Measurements from ENCODE around the gene LNX1.

The LNX1 gene

DNA sequence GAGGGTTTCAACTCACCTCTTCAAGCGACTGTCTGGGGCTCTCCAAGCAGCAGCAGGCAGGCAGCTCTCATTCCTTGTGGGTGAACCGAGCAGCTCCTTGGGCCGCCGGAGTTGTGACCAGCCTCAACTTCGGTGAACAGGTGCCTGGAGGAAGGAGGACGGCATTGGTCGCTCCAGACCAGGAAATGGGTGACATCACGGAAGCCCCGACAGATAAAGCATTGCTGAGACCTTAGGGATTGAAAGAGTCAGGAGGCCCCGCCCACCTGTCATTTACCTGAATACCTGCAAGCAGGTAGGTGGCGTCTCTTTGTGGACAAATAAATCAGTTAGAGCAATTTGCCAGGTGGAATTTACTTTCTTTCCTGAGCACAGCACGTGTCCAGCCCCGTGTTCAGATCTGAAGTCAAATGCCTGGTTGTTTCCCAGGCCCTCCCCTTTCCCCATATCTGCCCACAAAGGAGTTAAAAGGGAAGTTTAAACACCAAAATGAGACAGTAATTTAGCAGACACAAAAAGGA is at the start of gene LNX1:
Gene LNX1, minus strand, starts transcription at position 115 of the 521 bp plus-strand sequence. CDS start 17,484 bp downstream, outside the sequence.
- no peak for DNase-seq (ENCODE audit: low read depth, low spot score)

DNA sequence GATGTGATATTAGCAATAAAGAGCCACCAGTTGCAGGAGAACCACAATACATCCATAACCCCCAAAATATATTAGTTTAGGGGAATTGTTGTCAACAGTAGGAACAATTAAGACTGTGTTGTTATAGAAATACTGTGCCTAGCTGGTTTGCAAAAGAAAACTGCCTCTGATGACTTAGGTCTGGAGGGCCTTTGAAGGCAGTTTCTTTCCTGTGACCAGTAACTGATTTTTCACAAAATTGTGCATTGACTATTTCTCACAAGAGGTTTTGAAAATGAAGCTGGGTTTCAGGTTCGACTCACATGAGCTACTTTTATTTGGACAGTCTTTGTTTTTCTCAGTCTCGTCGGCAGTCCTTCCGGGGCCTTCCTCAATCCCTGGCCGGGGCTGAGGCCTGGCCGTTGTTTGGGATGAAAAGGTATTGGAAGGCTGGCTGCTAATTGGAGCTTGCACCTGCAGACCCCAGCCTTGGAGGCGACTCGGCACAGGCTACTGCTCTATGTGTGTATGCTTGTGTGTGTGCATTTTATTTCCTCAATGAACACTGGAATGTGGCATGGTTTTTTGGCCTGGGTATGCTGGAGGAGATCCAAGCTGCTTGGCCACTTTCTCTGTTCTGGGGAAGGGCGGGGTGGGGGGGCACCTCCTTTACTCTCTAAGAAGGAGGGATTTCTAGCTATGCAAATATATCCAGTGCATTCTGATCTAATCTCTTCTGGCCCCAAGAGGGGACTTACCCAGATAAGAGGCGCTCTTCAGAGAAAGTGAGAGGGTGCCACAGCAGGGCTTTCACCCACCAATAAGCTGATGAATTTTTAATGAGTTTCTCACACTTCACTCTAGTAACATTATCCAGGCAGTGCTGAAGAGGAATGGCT is 49.5 kb upstream of the LNX1 start:
- DNase-seq (ENCODE audit: low read depth, low spot score): no peak

DNA sequence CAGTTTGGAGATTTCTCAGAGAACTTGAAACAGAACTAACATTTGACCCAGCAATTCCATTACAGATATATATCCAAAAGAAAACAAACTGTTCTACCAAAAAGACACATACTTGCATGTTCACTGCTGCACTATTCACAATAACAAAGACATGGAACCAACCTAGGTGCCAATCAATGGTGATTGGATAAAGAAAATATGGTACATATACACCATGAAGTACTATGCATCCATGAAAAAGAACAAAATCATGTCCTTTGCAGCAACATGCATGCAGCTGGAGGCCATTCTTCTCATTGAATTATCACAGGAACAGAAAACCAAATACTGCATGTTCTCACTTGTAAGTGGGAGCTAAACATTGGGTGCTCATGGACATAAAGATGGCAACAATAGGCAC is 47.6 kb upstream of the LNX1 start:
- no peak for DNase-seq (ENCODE audit: low read depth, low spot score)

DNA sequence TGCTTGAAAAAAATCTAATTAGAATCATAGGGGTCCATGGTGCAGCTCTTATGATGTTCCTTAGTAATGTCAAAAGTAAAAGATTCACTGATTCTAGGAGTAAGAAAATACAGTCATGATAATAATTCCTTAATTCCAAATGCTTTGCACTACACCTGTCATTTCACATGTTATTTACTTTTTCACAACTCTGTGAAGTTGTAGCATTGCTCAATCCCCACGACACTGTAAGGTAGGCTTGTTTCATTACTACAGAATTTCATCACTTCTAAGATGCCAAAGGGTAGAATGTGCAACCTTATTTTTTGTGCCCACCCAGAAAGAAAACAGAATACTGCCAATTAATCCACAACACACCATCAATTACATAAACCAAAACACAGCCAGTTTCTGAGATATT is 46.1 kb upstream of the LNX1 start:
- DNase-seq (ENCODE audit: low read depth, low spot score): no peak

DNA sequence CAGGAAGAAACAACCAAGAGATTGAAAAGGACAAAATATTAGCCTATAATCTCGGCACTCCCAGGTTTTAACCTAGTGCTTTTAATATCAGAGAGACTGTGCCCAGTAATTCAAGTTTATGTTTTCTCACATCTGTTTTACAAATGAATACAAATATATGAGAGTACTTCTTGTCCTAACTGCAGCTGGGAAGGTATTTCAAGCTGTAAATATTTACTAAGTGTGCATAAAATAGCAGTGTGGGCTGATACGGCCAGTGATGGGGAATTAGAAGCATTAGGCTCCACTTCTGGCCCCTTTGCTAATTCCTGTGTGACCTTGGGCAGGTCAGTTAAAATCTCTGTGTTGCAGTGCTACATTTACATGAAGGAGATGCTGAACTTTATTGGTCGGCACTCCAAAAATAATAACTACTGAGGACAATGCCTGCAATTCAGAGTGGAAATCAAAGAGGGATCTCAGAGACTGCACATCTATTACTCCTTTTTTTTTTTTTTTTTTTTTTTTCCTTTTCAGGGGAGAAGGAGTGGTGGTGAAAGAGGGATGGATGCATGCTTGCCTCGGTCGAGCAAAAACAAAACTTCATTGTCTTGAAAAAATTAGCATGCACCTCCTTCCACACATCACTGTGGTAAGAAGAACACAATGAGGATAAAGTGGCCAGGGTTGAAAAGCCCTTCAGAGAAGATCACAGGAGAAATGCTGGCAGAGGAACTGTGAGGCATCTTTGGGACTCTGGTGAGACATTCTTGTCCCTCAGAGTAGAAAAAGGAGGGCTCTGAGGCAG is 44.6 kb upstream of the LNX1 start:
- DNase-seq (ENCODE audit: low read depth, low spot score): no peak

DNA sequence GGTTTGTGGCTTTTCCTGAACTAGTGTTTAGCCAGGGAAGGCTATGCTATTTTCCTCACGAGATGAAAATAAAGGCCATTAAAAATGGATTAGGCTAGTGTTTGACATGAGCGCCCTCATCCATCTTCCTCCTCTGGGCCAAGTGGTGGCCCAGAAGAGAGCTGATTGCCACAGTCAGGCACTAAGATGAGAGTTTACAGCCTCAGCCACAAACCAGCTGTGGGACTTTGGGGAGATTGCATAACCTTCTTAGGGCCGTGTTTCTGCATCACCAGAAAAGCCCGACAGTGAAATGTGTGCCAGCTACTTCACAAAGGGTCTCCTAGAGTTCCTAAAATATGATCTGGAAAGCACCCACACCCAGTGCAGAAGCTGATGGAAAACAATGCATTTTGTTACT is 42.3 kb upstream of the LNX1 start:
- DNase-seq (ENCODE audit: low read depth, low spot score): no peak

DNA sequence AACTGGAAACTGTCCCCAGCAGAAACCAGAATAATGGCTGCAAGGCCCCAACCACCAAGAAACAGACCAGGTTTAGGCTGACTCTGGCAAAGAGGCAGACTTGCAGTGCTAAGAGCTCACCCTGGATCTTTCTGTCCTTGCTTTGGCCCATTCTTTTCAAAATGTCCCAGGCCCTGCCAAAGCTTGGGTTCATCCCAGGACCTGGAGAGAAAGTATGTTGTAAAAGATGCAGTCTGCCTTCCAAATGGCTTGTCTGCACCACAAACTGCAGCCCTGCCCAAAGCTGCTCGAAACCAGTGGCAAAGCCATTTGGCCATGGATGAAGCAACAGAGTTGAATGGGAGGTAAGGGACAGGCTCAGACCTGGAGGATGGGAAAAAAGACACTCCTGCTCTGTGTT is 38.0 kb upstream of the LNX1 start:
- DNase-seq (ENCODE audit: low read depth, low spot score): no peak

DNA sequence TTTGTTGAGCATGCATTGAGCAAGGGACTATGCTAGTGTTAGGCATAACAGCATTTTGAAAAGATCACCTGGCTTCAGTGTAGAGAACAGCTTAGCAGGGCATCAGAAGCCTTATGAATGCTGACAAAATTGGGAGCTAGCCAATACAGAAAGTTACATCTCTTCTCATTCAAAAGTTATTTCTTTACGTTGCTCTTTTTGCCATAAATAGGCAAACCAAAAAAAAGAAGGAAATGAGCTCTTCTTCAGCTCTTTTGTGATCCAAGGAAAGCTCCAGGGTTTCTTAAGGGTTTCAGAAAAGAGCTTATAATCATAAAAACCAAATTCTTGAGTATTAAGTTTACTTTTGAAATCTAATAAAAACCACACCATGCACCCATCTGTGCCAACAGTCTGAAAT is 35.2 kb upstream of the LNX1 start:
- DNase-seq (ENCODE audit: low read depth, low spot score): no peak

DNA sequence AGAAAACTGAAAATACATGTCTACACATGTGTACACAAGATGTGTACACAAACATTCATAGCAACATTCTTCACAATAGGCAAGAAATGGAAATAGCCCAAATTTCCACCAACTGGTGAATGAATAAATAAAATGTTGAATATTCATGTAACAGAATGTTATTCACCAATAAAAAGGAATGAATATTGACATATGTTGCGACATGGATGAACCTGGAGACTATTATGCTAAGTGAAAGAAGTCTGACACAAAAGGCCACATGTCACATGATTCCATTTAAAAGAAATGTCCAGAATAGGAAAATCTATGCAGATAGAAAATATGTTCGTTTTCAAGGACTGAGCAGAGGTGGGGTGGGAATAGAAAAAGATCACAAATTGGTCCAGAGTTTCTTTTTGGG is 34.6 kb upstream of the LNX1 start:
- DNase-seq (ENCODE audit: low read depth, low spot score): no peak

DNA sequence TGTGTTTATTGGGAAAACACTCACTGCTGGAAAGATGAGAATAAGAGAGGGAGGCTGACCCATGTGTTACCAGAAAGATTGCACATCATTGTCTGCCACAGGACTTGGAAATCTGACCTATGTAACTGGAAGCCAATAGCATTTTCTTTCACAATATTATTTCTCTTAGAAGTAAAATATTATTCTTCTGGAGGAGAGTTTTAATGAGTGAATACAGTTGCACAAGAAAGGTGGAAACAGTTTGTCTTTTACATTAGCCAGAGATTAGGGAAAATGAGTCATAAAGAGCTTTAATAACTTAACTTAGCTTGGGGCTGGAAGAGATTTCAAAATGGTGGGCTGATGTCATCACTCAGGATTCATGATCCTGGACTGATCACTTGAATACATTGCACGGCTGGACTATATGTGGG is 31.5 kb upstream of the LNX1 start:
- no peak for DNase-seq (ENCODE audit: low read depth, low spot score)

DNA sequence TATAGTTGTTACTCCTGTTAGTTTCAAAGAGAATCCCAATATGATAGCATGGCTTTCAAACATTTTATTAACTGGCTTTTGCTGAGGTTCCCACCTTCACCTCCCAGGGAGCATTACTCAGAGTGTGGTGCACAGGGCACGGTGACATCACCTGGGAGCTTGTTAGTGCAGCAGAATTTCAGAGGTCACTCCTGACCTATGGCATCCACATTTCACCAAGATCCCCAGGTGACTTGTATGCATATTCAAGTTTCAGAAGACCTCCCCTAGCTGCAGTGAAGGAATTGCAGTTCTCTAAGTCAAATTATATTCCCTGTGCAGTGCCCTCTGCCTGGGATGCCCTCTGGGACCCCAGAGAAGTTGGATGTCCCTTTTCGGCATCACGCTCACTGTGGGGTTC is 29.7 kb upstream of the LNX1 start:
- no peak for DNase-seq (ENCODE audit: low read depth, low spot score)

DNA sequence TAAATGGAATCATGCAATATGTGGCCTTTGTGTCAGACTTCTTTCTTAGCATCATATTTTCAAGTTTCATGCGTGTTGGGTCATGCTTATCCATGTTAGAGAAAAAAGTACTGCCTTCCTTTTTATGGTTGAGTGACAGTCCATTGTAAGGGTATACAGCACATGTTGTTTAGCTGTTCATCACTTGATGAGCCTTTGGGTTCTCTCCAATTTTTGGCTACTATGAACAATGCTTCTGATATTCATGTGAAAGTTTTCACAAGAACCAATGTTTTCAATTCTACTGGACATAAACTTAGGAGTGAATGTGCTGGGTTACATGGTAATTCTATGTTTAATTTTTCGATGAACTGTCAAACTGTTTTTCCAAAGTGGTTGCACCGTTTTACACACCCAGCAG is 28.1 kb upstream of the LNX1 start:
- no peak for DNase-seq (ENCODE audit: low read depth, low spot score)

DNA sequence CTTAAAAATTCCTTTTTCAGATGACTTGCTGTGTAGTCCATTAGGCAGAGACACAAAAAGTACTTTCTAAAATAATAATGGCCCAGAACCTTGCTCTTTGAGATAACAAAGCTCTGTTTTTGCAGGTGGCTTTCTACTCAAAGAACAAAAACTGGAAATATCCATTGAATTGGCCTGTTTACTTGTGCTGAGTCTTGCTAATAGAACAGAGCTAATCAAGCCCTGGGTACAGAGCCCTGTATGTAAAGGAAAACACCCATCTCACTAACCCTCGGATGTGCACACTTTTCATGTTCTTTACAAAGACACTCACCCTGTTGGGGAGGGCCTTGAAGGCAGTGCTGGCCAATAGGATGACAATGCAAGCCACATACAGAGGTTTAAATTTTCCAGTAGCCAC is 27.0 kb upstream of the LNX1 start:
- DNase-seq (ENCODE audit: low read depth, low spot score): no peak

DNA sequence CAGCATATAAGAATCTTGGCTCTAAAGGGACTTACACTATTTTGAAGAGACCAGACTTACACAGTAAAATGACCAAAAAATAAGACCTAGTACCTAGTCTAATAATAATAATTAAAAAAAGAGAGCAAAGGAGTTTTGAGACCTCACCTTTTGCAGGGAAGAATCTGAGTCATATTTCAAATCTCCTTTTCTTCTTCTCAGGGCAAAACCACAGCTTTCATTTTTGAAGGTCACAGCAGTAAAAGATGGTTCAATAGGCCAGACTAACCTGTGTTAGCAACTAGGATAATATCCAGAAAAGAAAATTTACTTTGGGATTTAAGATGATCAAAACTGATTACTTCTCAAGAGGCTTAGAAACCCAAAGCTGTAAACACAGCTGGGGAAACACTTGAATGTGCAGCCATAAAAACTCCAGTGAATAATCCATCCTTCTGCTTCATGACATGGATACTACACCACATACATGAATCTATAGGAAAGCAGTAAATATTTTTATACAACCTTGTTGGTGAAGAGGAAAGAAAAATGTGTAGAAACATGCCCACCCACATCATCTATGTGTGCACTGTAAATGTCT is 25.9 kb upstream of the LNX1 start:
- DNase-seq (ENCODE audit: low read depth, low spot score): no peak

DNA sequence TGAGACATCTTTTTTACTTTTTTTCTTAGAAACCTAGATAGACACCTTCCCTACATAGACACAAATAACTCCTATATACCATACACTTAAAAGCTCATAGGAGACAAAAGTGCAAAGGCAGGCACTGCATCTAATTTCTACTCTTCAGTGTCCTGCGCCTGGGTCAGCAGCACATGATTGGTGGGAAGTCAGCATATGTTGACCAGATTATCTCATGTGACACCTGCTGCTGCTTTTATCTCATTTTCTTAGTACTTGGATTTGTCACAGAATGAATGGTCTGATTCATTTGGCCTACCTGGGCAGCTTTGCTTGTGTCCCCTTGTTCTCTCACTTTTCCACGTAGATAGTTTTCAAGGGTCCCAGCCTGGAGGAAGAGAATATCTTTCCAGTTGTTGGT is 24.9 kb upstream of the LNX1 start:
- no peak for DNase-seq (ENCODE audit: low read depth, low spot score)

DNA sequence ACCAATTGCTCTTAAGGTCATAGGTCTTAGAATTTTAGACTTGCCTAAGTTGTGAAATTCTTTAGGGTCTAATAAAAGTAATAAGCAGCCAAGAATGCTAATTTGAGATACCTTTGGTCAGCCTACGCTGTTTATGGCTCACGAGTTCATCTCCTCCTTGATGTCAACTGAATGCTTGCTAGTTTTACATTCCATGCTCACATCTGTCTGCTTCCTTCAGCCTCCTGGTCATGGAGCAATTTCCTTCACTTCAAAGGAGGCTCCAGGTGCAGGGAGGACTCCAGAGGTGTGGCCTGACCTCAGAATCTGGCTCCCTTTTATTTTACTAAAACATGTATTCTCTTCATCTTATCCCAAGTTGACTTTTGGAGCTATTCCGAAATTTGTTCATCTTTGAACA is 23.3 kb upstream of the LNX1 start:
- DNase-seq (ENCODE audit: low read depth, low spot score): no peak

DNA sequence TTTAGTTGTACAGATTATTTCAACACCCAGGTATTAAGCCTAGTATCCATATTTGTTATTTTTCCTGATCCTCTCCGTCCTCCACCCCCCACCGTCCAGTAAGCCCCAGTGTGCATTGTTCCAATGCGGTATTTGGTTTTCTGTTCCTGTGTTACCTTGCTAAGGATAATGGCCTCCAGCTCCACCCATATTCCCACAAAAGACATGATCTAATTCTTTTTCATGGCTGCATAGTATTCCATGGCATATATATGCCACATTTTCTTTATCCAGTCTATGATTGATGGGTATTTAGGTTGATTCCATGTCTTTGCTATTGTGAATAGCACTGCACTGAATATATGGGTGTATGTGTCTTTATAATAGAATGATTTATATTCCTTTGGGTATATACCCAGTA is 22.1 kb upstream of the LNX1 start:
- DNase-seq (ENCODE audit: low read depth, low spot score): no peak

DNA sequence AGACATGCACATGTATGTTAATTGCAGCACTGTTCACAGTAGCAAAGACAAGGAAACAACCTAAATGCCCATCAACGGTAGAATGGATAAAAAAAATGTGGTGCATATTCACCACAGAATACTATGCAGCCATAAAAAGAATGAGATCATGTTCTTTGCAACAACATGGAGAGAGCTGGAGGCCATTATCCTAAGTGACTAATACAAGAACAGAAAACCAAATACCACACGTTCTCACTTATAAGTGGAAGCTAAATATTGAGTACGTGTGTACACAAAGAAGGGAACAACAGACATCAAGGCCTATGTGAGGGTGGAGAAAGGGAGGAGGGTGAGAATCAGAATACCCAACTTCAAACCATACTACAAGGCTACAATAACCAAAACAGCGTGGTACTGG is 17.4 kb upstream of the LNX1 start:
- DNase-seq (ENCODE audit: low read depth, low spot score): no peak

DNA sequence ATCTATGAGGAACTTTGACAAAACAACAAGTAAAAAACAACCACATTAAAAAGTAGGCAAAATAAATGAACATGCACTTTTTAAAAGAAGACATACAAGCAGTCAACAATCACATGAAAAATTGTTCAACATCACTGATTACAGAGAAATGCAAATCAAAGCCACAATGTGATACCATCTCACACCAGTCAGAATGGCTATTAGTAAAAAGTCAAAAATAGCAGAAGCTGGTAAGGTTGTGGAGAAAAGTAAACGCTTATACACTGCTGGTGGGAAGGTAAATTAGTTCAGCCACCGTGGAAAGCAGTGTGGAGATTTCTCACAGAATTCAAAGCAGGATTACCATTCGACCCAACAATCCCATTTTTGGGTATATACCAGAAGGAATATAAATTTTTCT is 17.0 kb upstream of the LNX1 start:
- DNase-seq (ENCODE audit: low read depth, low spot score): no peak

DNA sequence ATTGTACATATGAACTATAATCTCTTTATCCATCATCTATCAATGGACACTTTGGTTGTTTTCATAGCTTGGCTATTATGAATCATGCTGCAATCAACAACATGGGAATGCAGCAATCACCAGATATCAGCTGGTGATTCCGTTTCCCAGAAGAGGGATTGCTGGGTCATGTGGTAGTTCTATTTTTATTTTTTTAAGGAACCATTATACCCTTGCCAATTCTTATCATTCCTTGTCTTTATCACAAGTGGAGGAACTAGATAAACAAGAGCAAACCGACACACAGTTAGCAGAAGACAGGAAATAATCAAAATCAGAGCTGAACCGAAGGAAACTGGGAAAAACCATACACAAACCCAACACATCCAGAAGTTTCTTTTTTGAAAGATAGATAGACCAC is 14.5 kb upstream of the LNX1 start:
- no peak for DNase-seq (ENCODE audit: low read depth, low spot score)

DNA sequence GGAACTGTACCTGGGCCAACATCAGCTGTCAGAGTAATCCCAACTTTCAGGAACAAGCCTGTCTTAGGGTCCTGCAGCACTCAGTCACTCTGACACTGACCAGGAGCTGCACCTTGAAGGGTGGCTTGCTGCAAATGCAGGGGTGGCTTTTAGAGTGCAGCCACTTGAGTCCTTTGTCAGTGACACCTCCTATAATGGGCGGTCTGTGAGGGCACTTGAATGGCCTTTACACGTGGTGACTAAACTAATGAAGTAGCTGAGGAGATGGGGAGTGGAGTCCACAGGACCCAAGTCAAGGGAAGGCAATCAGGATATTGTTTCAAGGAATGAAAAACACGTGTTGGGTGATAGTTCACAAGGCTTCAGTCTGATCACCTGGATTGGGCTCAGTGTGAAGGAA is 11.1 kb upstream of the LNX1 start:
- no peak for DNase-seq (ENCODE audit: low read depth, low spot score)

DNA sequence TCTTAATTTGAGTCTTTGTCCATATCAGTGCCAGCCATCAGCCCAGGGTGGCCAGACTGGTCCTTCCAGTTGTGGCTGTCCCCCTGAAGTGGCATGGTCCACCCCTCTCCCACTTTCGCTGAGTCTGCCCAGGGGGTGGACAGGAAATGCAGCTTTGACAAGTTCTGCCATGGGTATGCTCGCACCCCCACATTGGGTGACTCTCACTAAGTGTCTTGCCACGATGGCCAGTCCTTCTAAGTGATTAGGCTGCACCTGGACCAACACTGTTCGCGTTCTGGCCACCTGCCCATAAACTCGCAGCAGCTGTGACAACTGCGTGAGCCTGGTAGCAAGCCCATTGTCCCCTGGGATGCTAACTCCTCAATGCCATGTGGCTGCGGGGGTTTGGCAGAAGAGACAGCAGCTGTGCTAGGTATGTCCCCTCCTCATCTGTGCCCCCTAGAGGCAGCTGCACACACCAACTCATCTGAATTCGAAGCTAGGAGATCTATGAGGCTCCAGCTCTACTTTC is 10.0 kb upstream of the LNX1 start:
- no peak for DNase-seq (ENCODE audit: low read depth, low spot score)

Data from activated CD4-positive, CD25-positive, alpha-beta regulatory T cell treated with anti-CD3 and anti-CD28 coated beads, Interleukin-2, amount 50 U/mL, for 16 hours (primary cell).